Muscle of leg (tissue), 11 donors: ENCODE measurements around the gene NRXN3. TPM values are rescaled to one million over a fixed set of nuclear protein-coding genes. Genes with fewer than 3 reads are reported as not detected.

Experiments
- DNase-seq: peaks from one replicate; pipeline ENCODE4 v3.0.0; 2013
- H3K27ac ChIP-seq: one replicate; pipeline ENCODE4 v1.5.1; 2013; ENCODE audit warnings: mild to moderate bottlenecking, low read length, control low read depth
- H3K27me3 ChIP-seq: one replicate; pipeline ENCODE4 v1.6.1; 2013; ENCODE audit warnings: low read length; ENCODE audit not compliant: control insufficient read depth, insufficient read depth
- H3K36me3 ChIP-seq: one replicate; pipeline ENCODE4 v1.6.1; 2013; ENCODE audit warnings: low read length; ENCODE audit not compliant: control insufficient read depth, insufficient read depth
- H3K4me1 ChIP-seq: one replicate; pipeline ENCODE4 v1.6.1; 2013; ENCODE audit warnings: low read length; ENCODE audit not compliant: control insufficient read depth, insufficient read depth
- H3K4me3 ChIP-seq: one replicate; pipeline ENCODE4 v1.5.1; 2013; ENCODE audit warnings: low read length, control low read depth
- H3K9me3 ChIP-seq: replicated peaks from 2 replicates; pipeline ENCODE4 v1.6.1; 2013; ENCODE audit warnings: low read depth, low read length; ENCODE audit not compliant: control insufficient read depth
- WGBS: methylation state at CpG from one replicate; pipeline ENCODE4 v1.1.5; 2013; ENCODE audit warnings: missing lambda C conversion rate; ENCODE audit not compliant: insufficient coverage; 5-methylcytosine and 5-hydroxymethylcytosine counted together
- polyA plus RNA-seq, 8 donors: library from polyadenylated mRNA; unstranded; fragments of 120-200 nt; gene quantifications; one replicate each; pipeline versions ENCODE4 v1.2.1 to v1.2.3, GENCODE V29; 2013; ENCODE audit warnings: inconsistent platforms in 1 of 8, low replicate concordance in 1 of 8; ENCODE audit not compliant: insufficient read length in 8 of 8, insufficient read depth in 1 of 8
- total RNA-seq: library from RNA; stranded (reverse); fragments of 120-200 nt; gene quantifications from one replicate; pipeline ENCODE4 v1.2.4, GENCODE V29; 2013

Gene NRXN3
- total and polyA plus RNA-seq, 9 donors = 0.49 to 1.9 (median 0.69) TPM

DNA sequence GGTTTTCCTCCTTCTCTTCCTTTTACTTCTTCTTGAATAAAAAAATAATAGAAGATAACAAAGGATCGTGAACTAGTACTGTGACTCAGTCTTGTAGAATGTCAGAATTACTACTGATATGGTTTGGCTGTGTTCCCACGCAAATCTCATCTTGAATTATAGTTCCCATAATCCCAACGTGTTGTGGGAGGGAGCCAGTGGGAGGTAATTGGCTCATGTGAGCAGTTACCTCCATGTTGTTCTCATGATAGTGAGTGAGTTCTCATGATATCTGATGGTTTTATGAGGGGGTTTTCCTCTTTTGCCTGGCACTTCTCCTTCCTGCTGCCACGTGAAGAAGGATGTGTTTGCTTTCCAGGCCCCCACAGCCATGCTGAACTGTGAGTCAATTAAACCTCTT is 1491.6 kb downstream of the NRXN3 start:
- WGBS = no CpG with 5 or more reads among the region's 4 CpGs
- Histone ChIP-seq H3K9me3 (no peaks in the 10 kb centered on the region), H3K4me3 (no peak overlapping the region), H3K36me3 (no peaks in the 10 kb centered on the region), H3K27ac (no peak overlapping the region), H3K27me3 (no peaks in the 10 kb centered on the region), H3K4me1 (no peaks in the 10 kb centered on the region)
- DNase-seq = no peak

- H3K27ac ChIP-seq = no peak overlapping the region
- no peak overlapping the region for H3K4me3 ChIP-seq
- H3K27me3 ChIP-seq = no peaks in the 10 kb centered on the region
- no peaks in the 10 kb centered on the region for H3K36me3 ChIP-seq
- no peaks in the 10 kb centered on the region for H3K9me3 ChIP-seq
- 60% methylated on average over 1 of the region's 2 CpGs for WGBS
- no peaks in the 10 kb centered on the region for H3K4me1 ChIP-seq
- no peak for DNase-seq
These were observed 1493.3 kb downstream of the NRXN3 start for GRCh38 chr14:79663453-79663852.

GRCh38 chr14:79665556-79665955 is 1495.4 kb downstream of the NRXN3 start:
- no peak for DNase-seq
- no peaks in the 10 kb centered on the region for H3K9me3 ChIP-seq
- no CpG with 5 or more reads among the region's 3 CpGs for WGBS
- H3K4me3 ChIP-seq = no peak overlapping the region
- no peaks in the 10 kb centered on the region for H3K27me3 ChIP-seq
- H3K27ac ChIP-seq = no peak overlapping the region
- H3K4me1 ChIP-seq = no peaks in the 10 kb centered on the region
- no peaks in the 10 kb centered on the region for H3K36me3 ChIP-seq

DNA sequence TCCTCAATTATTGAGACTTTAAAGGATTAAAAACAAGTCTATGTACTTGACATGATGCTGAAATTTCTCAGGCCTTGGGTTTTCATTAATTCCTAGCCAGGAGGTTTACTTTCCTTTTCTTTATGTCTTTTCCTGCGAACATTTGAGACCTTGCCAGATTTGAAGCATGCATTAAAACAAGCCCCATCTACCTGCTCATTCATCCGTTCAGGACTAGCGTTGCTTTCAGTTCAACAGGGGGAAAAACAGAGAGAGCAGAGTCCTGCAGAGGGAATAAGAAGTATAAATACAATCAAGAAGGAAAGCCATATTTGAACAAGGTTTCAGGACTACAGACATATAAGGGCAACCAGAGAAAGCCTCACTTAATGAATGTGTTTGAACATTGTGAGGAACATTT is 1498.8 kb downstream of the NRXN3 start:
- DNase-seq = peak; percentile 7
- H3K9me3 ChIP-seq = no peaks in the 10 kb centered on the region
- no peaks in the 10 kb centered on the region for H3K27me3 ChIP-seq
- no peak overlapping the region for H3K4me3 ChIP-seq
- H3K27ac ChIP-seq = no peak overlapping the region
- H3K36me3 ChIP-seq = no peaks in the 10 kb centered on the region
- no CpG with 5 or more reads among the region's 3 CpGs for WGBS
- no peaks in the 10 kb centered on the region for H3K4me1 ChIP-seq

DNA sequence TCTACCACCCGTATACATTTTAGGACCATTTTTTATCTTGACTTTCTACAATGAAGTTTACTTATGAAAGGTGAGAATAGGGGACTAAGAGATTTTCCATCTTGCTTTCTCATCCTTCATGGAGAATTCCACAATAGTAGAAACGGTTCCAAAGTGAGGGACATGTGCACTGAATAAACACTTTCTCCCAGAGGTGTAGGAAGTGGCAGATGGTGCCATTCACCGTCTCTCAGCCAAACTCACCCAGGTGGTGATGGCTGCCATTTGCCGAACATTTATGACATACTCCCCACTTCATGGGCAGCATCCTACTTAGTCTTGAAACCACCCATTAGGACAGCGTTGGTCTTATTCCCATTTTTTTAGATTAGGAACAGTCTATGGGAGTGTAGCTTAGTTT is 1500.6 kb downstream of the NRXN3 start:
- no peaks in the 10 kb centered on the region for H3K27me3 ChIP-seq
- no peak overlapping the region for H3K4me3 ChIP-seq
- no peaks in the 10 kb centered on the region for H3K36me3 ChIP-seq
- no peak overlapping the region for H3K27ac ChIP-seq
- DNase-seq = no peak
- no peaks in the 10 kb centered on the region for H3K4me1 ChIP-seq
- WGBS = no CpG with 5 or more reads among the region's 5 CpGs
- no peaks in the 10 kb centered on the region for H3K9me3 ChIP-seq

DNA sequence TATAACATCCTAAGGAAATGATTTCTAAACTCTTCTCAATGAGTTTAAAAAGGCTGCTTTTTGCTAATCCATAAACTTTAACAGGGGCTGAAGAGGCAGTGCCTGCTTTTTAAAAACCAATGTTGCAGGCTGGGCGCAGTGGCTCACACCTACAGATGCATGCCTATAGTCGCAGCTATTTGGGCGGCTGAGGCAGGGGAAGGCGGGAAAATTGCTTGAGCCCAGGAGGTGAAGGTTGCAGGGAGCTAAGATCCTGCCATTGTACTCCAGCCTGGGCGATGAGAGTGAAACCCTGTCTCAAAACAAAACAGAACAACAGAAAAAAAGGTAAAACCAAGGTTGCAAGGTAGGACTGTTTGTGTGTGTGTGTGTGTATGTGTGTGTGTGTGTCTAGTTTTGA is 1509.9 kb downstream of the NRXN3 start:
- Histone ChIP-seq H3K36me3 (no peaks in the 10 kb centered on the region), H3K27me3 (no peaks in the 10 kb centered on the region), H3K4me1 (no peaks in the 10 kb centered on the region), H3K9me3 (no peaks in the 10 kb centered on the region), H3K4me3 (no peak overlapping the region), H3K27ac (no peak overlapping the region)
- no peak for DNase-seq
- WGBS = 80% methylated on average over 1 of the region's 5 CpGs

DNA sequence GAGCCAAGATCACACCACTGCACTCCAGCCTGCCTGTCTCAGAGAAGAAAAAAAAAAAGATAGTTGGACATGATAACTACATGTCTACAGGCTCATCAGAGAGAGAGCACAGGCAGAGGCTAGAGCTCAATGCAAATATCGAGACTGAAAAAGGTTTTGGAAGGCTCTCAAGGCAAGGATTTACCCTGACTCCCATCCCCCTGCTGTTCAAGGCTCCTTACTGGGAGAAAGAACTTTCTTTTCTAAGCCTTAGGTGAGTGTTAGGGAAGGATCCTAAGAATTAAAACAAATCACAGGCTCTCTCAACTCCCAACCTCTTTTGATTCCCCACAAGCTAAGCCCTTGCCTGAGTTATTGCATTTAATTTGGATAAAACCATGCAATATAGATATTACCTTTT is 1516.0 kb downstream of the NRXN3 start:
- no peaks in the 10 kb centered on the region for H3K36me3 ChIP-seq
- no peaks in the 10 kb centered on the region for H3K27me3 ChIP-seq
- H3K9me3 ChIP-seq = no peaks in the 10 kb centered on the region
- no peak overlapping the region for H3K27ac ChIP-seq
- no CpG with 5 or more reads among the region's 1 CpG for WGBS
- H3K4me1 ChIP-seq = no peaks in the 10 kb centered on the region
- H3K4me3 ChIP-seq = no peak overlapping the region
- DNase-seq = no peak

DNA sequence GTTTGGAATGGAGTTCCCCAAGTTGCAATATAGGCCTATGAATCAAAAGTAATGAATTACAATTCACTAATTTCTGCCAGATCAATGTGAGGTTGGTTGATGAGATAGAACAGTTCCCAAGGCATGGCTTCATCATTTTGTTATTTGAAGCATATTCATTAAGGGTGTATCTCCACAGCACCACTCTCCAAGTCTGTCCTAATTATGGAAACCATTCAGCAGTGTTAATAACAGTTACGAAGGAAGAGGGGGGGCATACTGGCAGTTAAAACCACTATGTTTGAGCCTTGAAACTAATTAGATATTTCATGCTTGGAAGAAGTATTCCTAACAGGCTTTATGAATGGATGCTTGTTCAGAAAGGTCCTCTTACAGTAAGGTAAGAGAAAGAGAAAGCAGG is 1520.8 kb downstream of the NRXN3 start:
- no peaks in the 10 kb centered on the region for H3K36me3 ChIP-seq
- no peak overlapping the region for H3K4me3 ChIP-seq
- DNase-seq = no peak
- no peaks in the 10 kb centered on the region for H3K27me3 ChIP-seq
- no peak overlapping the region for H3K27ac ChIP-seq
- no peaks in the 10 kb centered on the region for H3K4me1 ChIP-seq
- WGBS = no CpG with 5 or more reads among the region's 1 CpG
- H3K9me3 ChIP-seq = no peaks in the 10 kb centered on the region

GRCh38 chr14:79693935-79694334 is 1523.8 kb downstream of the NRXN3 start:
- Histone ChIP-seq H3K9me3 (no peaks in the 10 kb centered on the region), H3K4me3 (no peak overlapping the region), H3K27me3 (no peaks in the 10 kb centered on the region), H3K36me3 (no peaks in the 10 kb centered on the region), H3K4me1 (no peaks in the 10 kb centered on the region), H3K27ac (no peak overlapping the region)
- WGBS = no CpG with 5 or more reads among the region's 1 CpG
- no peak for DNase-seq

GRCh38 chr14:79695307-79695706 is 1525.1 kb downstream of the NRXN3 start:
- Histone ChIP-seq H3K4me3 (no peak overlapping the region), H3K4me1 (no peaks in the 10 kb centered on the region), H3K9me3 (no peaks in the 10 kb centered on the region), H3K27me3 (no peaks in the 10 kb centered on the region), H3K27ac (no peak overlapping the region), H3K36me3 (no peaks in the 10 kb centered on the region)
- WGBS = no CpG with 5 or more reads among the region's 1 CpG
- peak; percentile 38 for DNase-seq

GRCh38 chr14:79698298-79698711 is 1528.1 kb downstream of the NRXN3 start:
- H3K27ac ChIP-seq = no peak overlapping the region
- no CpG with 5 or more reads among the region's 1 CpG for WGBS
- H3K4me3 ChIP-seq = no peak overlapping the region

More at GRCh38 chr14:79698298-79698711, 1528.1 kb downstream of the NRXN3 start:
- Histone ChIP-seq H3K9me3 (no peaks in the 10 kb centered on the region), H3K27me3 (no peaks in the 10 kb centered on the region), H3K4me1 (no peaks in the 10 kb centered on the region), H3K36me3 (no peaks in the 10 kb centered on the region)
- DNase-seq = no peak
